ENCODE measurements around the gene HSPA1L. TPM values are rescaled to one million over a fixed set of nuclear protein-coding genes. Genes with fewer than 3 reads are reported as not detected.
"Not testable (repeated sequence)": the region's sequence is repeated elsewhere in the genome, so short reads cannot be mapped to it uniquely, and the experiment has no call there.

HSPA1L gene
- total and polyA plus RNA-seq, 8 donors: 0.46 to 1.2 (median 0.68) TPM

GRCh38 chr6:31813465-31813849, 1.6 kb downstream of the HSPA1L start:
- no peak for ATAC-seq
- Histone ChIP-seq H3K4me1 (peaks cover 0 to 14% (median 6%) of the 10 kb centered on the region in 3 donors), H3K27ac (peak overlapping the region; percentile 33 to 100 (median 88)), H3K4me3 (no peak overlapping the region), H3K27me3 (no peaks in the 10 kb centered on the region), H3K9me3 (no peaks in the 10 kb centered on the region), H3K36me3 (no peaks in the 10 kb centered on the region)
- no peak for FAIRE-seq
- intact Hi-C loops (cut with DNase I): no loop called here
- WGBS, 2 donors: 90 to 92% methylated on average over 7 of the region's 7 CpGs
- no peak for TF ChIP-seq CTCF (IDR thresholded peaks at IDR 0.05)
- no peak for DNase-seq

GRCh38 chr6:31811645-31812044, 3.4 kb downstream of the HSPA1L start:
- Histone ChIP-seq H3K9me3 (no peaks in the 10 kb centered on the region), H3K36me3 (no peaks in the 10 kb centered on the region), H3K4me3 (no peak overlapping the region), H3K27me3 (no peaks in the 10 kb centered on the region), H3K4me1 (peaks cover 6 to 11% (median 6%) of the 10 kb centered on the region in 3 donors), H3K27ac (no peak overlapping the region)
- 85 to 87% methylated on average over 12 of the region's 12 CpGs for WGBS, 2 donors
- no peak for ATAC-seq
- intact Hi-C loops (cut with DNase I): no loop called here
- no peak for FAIRE-seq
- no peak for TF ChIP-seq CTCF (IDR thresholded peaks at IDR 0.05)
- peak in 1 of 6 donors; percentile 22 for DNase-seq

GRCh38 chr6:31808599-31808998, 6.5 kb downstream of the HSPA1L start:
- DNase-seq; H3K9me3 ChIP-seq; FAIRE-seq; H3K36me3 ChIP-seq; intact Hi-C loops (cut with DNase I); H3K4me3 ChIP-seq; ATAC-seq; H3K27ac ChIP-seq; H3K27me3 ChIP-seq: not testable (repeated sequence)
- 85 to 92% methylated on average over 10 of the region's 10 CpGs for WGBS, 2 donors
- peaks cover under 1 to 13% (median 6%) of the 10 kb centered on the region in 3 donors for H3K4me1 ChIP-seq

- TF ChIP-seq CTCF (IDR thresholded peaks at IDR 0.05): no peak
- ATAC-seq: peak; percentile 95 to 99 (median 98)
- Histone ChIP-seq H3K27me3 (no peaks in the 10 kb centered on the region), H3K4me3 (peak within 1 kb of the TSS; percentile 32 to 81 (median 62)), H3K9me3 (no peaks in the 10 kb centered on the region), H3K36me3 (no peaks in the 10 kb centered on the region), H3K27ac (peak within 1 kb of the TSS; percentile 71 to 91 (median 80)), H3K4me1 (peaks cover 0 to 12% (median 6%) of the 10 kb centered on the region in 3 donors)
- FAIRE-seq: peak; percentile 59
- peak; percentile 96 to 99 (median 98) for DNase-seq
- 0% methylated on average over 50 to 51 of the region's 51 CpGs for WGBS, 2 donors
- intact Hi-C loops (cut with DNase I): no loop called here
These were observed 8.4 kb downstream of the HSPA1L start, which contains the start of gene LSM2 for GRCh38 chr6:31806470-31807272. Gene LSM2 (minus strand): TSS chr6:31806966. CDS start chr6:31806757, 209 bp downstream.

GRCh38 chr6:31805939-31806469, 9.1 kb downstream of the HSPA1L start:
- intact Hi-C loops (cut with DNase I): no loop called here
- H3K27me3 ChIP-seq: no peaks in the 10 kb centered on the region
- no peak for FAIRE-seq
- peak in 1 of 4 donors; percentile 1 for ATAC-seq
- peak in 1 of 6 donors; percentile 23 for DNase-seq
- no peaks in the 10 kb centered on the region for H3K36me3 ChIP-seq
- H3K4me3 ChIP-seq: peak overlapping the region; percentile 32 to 81 (median 62)
- 15% methylated on average over 7 of the region's 7 CpGs for WGBS, 2 donors
- peak overlapping the region; percentile 71 to 91 (median 80) for H3K27ac ChIP-seq
- no peak for TF ChIP-seq CTCF (IDR thresholded peaks at IDR 0.05)
- peaks cover 0 to 12% (median 6%) of the 10 kb centered on the region in 3 donors for H3K4me1 ChIP-seq
- H3K9me3 ChIP-seq: no peaks in the 10 kb centered on the region

GRCh38 chr6:31801031-31801927, 13.8 kb downstream of the HSPA1L start:
- FAIRE-seq; H3K27ac ChIP-seq; DNase-seq; intact Hi-C loops (cut with DNase I); H3K9me3 ChIP-seq; H3K4me3 ChIP-seq; ATAC-seq; H3K4me1 ChIP-seq; H3K36me3 ChIP-seq; H3K27me3 ChIP-seq: not testable (repeated sequence)
- WGBS, 2 donors: 93 to 96% methylated on average over 8 of the region's 8 CpGs

All from pancreas (tissue), 10 donors.